ENCODE data around the gene ATXN3L.

Gene ATXN3L

DNA sequence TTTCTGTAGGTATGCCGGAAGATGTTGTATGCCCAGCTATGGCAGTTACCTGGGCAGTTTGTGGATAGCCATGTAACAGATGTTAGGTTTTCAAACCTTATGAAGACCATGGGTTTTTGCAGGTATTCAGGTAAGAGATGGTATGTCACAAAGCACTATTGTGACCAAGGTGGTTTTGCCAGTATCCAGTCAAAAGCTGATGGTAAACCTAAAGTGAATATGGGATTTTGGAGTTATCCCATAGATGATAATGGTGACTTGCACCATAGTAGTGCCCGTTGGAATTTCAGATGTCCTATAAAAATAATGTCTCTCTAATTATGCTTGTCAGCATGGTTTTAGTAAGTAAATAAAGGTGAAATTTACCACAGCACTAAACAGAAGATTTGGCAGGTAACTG, at the start of gene ATXN3L:
Gene ATXN3L, minus strand, starts transcription at position 101 of the 400 bp plus-strand sequence. CDS start 119 bp downstream, outside the sequence.
- no peak for DNase-seq (ENCODE audit: low read depth)

- DNase-seq (ENCODE audit: low read depth) = no peak
These were observed 49.6 kb upstream of the ATXN3L start for GRCh38 chrX:13369256-13370030.

DNA sequence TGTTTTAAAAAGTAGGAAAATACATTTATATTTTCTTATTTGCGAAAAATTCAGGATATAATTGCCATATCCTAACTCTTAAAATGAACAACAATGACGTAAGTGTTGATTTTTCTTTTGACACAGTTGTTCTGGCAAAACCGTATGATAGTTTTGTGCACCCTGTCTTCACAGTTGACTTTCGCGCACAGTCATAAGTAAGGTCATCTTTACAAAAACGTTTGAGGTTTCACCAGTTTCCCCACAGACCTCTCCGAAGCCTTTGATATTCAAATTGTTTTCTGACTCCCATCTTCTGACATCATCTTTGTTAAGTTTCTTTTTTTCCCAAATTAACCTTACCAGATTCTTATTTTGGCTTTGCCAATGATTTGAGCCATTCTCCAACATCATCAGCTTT, 48.1 kb upstream of the ATXN3L start:
- no peak for DNase-seq (ENCODE audit: low read depth)

- no peak for DNase-seq (ENCODE audit: low read depth)
These were observed 46.8 kb upstream of the ATXN3L start for GRCh38 chrX:13366698-13367097.

- no peak for DNase-seq (ENCODE audit: low read depth)
These were observed 45.3 kb upstream of the ATXN3L start for GRCh38 chrX:13365161-13365560.

DNA sequence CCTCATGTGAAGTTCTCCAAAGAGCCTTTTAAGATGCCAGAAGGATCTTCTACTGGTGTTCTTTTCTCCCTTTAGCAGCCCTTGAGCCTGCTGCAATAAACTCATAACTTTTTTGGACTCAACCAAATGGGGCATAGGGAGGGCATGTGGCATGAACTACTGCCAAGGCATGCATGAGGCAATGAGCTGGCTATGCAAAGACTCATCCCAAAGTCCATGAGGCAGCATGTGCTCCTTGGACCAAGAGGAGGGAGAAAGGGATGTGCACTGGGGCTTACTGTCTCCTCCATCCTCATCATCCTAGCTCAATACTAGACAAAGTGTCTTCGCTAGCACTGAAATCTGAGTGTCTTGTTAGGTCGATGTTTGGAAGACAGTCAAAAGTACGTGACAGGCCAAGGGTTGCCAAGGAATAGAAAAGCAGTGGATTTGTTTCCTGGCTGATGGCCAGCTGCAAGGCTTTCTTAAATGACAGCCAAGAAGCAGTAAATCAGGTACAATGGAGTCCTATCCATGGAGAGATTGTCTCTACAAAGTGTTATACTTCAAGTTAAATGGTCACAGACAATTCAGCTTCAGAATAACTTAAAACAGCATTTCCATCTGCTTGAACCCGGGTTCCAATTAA, 44.5 kb upstream of the ATXN3L start:
- peak; percentile 30 for DNase-seq (ENCODE audit: low read depth)

DNA sequence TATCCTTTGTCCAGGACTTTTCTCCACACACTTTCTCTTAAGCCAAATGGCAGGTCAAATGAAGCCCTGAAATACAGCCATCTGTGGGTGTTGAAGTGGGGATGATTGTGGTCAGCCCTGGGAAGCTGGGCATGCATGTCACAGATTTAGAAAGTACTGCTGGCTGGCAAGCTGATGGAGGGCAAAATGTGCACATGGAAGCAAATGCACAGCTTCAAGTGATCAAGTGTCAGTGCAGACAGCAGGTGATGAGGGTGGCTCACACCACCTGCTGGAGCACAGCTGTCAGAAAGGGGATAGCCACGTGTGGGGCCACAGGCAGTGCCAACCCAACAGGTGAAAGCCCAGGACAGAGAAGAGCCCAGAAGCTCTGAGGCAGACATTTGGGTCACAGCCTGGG, 40.3 kb upstream of the ATXN3L start:
- no peak for DNase-seq (ENCODE audit: low read depth)

GRCh38 chrX:13357925-13358324, 38.1 kb upstream of the ATXN3L start:
- DNase-seq (ENCODE audit: low read depth) = peak; percentile 59

DNA sequence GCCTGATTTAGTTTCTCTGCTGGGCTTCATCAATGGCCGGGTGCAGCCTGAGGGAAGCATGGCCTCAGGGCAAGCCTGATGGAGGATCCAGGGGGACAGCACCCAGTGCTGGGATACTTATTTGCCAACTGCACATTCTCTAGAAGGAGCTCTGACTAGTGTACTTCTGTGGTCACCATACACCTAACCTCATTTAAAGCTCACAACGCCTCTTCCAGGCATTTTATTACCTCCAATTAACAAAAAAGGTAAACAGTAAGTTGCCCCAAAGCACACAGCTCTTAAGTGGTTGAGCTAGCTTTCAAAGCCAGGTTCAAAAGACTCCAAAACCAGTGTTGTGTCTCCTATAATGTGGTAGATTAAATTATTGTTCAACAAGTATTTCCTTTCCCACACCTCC, 26.8 kb upstream of the ATXN3L start:
- no peak for DNase-seq (ENCODE audit: low read depth)

- DNase-seq (ENCODE audit: low read depth) = peak; percentile 19
These were observed 25.6 kb upstream of the ATXN3L start for GRCh38 chrX:13345438-13345837.

GRCh38 chrX:13345037-13345436, 25.2 kb upstream of the ATXN3L start:
- DNase-seq (ENCODE audit: low read depth) = no peak

DNA sequence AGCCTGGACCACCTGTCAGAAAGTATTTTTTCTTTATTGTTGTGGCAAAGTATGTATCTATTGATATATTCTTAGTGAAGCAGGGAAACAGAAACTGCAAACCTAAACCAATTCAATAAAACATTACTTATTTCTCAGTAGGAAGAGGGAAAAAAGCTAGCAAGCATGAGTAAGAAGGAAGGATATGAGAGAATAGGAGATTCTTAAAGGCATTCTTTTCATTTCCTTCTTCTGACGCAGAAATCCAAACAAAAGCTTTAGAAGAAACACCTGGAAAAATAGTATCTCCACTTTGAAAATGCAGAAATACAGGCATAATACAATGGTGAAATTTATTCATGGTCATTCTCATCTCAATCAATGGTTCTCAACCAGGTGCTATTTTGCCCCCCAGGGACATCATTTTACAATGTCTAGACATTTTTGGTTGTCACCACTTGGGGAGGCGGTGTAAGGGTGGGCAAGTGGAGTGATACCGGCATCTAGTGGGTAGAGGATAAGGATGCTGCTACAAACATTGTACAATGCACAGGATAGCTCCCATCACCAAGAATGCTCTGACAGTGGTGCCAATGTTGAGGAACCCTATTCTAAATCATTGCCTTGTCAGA, 21.7 kb upstream of the ATXN3L start:
- DNase-seq (ENCODE audit: low read depth) = peak; percentile 16

DNA sequence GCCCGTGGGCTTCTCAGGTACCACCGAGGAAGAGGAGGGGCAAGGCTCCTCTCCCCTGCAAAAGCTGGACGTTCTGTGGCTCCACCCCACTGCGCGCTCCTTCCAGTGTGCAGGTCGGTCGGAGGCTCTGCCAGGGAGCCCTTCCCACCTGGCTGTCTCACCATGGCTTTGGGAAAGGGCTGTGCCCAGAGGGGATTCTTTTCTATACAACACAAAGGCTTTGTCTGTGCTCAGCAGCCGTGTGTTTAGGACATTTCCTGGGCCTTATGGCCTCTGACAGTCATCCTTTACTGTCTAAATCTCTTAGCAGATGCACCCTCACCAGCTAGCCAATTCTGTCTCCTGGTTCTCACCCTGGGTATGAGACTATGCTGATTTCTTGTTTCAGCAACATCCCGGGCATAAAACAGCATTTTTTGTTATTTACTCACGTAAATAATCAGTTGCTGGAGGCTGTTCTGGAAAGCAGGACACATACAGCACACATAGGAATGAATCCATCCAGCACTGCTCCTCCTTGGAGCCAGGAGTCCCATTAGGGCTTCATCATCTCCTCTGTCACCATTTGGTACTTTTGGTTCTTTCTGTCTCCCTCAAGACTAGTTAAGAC, 20.4 kb upstream of the ATXN3L start:
- DNase-seq (ENCODE audit: low read depth) = peak; percentile 66

GRCh38 chrX:13339607-13340006, 19.8 kb upstream of the ATXN3L start:
- DNase-seq (ENCODE audit: low read depth) = no peak

GRCh38 chrX:13338996-13339515, 19.2 kb upstream of the ATXN3L start:
- no peak for DNase-seq (ENCODE audit: low read depth)

- DNase-seq (ENCODE audit: low read depth) = peak; percentile 28
These were observed 14.6 kb upstream of the ATXN3L start for GRCh38 chrX:13334491-13334890.

DNA sequence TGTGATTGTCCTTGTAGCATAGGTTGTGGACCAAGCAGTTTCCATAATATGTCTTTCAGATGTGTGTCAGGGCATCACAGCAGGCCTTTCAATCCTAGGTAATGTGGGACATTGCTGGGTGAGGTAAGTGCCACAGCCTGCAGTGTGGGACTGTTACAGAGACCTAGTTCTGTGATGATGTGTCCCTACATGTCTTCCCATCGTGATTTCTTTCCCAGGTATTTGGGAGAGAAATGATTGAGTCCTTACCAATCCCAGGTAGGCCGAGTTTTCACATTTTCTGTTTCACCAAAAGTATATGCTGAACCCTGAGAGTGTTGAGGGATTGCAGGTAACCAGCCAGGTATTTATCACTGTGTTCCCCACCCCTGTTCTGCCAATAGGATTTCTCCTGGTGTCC, 10.6 kb upstream of the ATXN3L start:
- DNase-seq (ENCODE audit: low read depth) = no peak

- DNase-seq (ENCODE audit: low read depth) = no peak
These were observed 7.8 kb upstream of the ATXN3L start for GRCh38 chrX:13327666-13328065.

DNA sequence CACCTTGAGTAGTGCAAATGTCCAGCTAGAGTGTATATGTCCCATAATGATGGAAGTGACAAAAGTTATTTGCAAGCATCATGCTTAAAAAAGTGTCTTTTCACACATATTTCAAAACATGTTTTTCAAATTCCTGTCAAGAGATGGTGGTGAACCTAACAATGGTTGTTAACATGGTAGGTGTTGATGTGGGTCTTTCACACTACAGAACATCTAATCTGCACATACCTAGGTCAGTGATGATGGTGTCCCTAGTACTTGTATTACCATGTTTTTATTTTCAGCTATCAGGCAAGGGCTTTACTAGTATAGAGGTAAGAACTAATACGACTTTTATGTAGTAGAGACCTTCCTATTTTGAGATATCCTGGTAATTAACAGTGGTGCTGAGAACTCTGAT, 3.4 kb upstream of the ATXN3L start:
- no peak for DNase-seq (ENCODE audit: low read depth)

DNA sequence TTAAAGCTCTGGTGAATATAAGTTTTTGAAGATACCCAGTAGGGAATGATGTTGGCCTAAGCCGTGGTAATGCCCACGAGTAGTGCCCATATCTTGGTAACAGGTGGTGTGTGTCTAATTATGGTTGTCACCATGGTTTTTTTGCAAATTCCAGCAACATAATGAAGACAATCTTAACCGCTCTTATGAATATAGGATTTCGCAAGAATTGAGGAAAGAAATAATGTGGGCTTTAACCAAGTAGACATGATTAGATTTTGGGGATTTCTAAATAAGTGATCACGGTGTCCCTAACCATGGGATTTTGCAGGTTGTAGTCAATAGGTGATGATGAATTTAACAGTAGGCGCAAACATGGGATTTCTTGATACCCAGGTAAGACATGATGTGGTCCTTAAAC, 2.5 kb downstream of the ATXN3L start:
- no peak for DNase-seq (ENCODE audit: low read depth)

GRCh38 chrX:13311560-13311959, 8.3 kb downstream of the ATXN3L start:
- no peak for DNase-seq (ENCODE audit: low read depth)

DNA sequence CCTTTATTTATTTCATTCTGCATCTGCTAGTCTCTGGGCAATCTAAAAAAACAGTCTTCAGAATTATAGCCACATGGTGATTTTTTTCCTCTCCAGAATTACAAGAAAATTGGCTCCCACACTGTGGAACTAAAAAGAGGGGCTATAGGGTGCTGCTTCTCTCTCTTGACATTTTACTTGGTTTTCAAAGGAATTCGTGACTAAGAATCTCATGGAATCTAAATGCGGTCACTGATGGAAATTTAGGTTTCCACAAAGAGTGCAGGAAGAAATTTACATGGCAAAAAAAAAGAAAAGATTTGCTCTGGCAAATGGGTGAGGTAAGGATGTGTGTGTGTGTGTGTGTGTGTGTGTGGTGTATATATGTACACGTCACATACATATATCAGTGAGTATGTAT, 10.2 kb downstream of the ATXN3L start:
- no peak for DNase-seq (ENCODE audit: low read depth)

DNA sequence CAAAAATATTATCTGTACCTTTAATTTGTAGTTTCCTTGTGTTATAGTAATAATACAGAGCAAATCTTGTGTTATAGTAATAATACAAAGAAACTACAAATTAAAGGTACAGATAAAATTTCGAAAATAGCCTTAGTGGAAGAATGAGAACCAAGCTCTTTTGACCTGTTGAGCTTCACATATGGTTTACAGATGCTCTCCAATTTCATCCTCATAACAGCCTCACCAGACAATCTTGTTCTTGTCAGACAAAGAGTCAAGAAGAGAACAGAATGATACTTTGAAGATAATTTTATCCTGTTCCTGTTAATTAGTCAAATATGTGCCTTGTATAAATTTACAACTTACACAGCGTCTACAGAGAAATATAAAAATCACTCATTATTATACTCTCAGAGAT, 12.8 kb downstream of the ATXN3L start:
- no peak for DNase-seq (ENCODE audit: low read depth)

Data from EH (cell line).